Measurements from ENCODE around the gene ZNRF2. TPM values are rescaled to one million over a fixed set of nuclear protein-coding genes. Genes with fewer than 3 reads are reported as not detected.

ZNRF2 gene
- polyA plus RNA-seq, 1 experiment, result 1.6 TPM

DNA sequence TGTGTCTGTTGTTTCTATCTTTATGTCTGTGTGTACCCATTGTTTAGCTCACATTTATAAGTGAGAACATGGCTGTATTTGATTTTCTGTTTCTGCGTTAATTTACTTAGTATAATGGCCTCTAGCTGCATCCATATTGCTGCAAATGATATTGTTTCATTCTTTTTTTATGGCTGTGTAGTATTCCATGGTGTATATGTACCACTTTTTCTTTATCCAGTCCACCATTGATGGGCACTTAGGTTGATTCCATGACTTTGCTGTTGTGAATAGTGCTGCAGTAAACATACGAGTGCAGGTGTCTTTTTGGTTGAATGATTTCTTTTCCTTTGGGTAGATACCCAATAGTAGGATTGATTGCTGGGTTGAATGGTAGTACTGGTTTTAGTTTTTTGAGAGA, 48.2 kb downstream of the ZNRF2 start:
- no peak overlapping the region for H3K4me3 ChIP-seq (ENCODE audit: low read depth, low read length)
- ChIA-PET CTCF (no interaction called here), POLR2A (no interaction called here)
- no peaks in the 10 kb centered on the region for H3K36me3 ChIP-seq (ENCODE audit: control insufficient read depth, insufficient read depth, low read length)
- TF ChIP-seq, protein P1, sequence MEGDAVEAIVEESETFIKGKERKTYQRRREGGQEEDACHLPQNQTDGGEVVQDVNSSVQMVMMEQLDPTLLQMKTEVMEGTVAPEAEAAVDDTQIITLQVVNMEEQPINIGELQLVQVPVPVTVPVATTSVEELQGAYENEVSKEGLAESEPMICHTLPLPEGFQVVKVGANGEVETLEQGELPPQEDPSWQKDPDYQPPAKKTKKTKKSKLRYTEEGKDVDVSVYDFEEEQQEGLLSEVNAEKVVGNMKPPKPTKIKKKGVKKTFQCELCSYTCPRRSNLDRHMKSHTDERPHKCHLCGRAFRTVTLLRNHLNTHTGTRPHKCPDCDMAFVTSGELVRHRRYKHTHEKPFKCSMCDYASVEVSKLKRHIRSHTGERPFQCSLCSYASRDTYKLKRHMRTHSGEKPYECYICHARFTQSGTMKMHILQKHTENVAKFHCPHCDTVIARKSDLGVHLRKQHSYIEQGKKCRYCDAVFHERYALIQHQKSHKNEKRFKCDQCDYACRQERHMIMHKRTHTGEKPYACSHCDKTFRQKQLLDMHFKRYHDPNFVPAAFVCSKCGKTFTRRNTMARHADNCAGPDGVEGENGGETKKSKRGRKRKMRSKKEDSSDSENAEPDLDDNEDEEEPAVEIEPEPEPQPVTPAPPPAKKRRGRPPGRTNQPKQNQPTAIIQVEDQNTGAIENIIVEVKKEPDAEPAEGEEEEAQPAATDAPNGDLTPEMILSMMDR (IDR thresholded peaks at IDR 0.05; ENCODE audit: insufficient read depth, low read depth, low read length), result no peak
- no peaks in the 10 kb centered on the region for H3K27me3 ChIP-seq (ENCODE audit: control insufficient read depth, insufficient read depth, low read length)
- no peak for DNase-seq (ENCODE audit: low read depth)

DNA sequence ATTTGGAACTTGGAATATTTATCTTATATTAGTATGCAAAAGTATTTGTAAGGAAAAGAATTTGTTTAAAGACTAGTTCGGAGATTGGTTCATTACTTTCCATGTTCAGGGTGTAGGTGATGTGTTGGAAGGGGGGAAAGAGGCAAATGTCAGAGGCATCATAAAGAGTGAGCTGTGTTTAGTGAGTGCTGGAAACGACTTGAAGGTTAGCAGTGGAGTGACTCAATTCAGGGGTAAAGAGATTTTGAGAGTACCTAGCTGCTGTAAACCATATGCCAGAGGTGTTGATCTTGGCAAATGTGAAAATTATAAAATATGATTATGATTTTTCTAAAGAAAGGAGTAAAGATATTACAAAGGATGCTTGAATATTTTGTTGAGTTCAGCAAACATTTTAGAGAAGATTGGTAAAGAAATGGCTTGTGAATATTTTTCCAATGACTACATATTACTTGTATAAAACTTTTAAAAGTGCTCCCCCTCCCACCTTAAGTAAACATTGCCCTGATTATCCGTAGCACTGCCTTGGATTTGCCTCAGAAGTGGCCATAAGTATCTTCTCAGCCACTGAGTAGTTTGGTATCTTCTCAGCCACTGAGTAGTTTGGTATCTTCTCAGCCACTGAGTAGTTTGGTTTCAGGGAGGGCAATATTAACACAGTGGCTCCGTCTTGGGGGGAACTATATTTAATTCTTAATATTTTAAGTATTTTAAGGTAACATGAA, 51.5 kb downstream of the ZNRF2 start:
- TF ChIP-seq, protein P1 (IDR thresholded peaks at IDR 0.05; ENCODE audit: insufficient read depth, low read depth, low read length), result no peak
- DNase-seq (ENCODE audit: low read depth), result no peak
- POLR2A ChIA-PET, result no interaction called here

DNA sequence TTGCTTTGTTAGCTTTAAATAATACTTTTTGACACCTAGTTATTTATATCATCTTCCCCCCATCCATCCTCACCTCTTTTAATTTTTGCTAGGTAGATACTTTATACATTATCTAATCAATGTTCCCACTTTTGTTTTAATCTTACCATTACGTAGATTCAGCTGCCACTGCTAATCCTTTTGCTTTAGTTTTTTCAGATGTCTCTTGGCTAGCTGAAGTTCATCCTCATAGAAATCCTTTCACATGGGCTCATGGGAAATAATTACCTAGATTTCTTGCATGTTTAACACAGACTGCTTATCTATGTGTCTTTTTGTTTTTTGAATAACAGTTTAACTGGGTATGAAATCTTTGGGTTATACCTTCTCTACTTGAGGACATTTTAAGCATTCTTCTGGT, 60.1 kb downstream of the ZNRF2 start:
- POLR2A ChIA-PET, result interaction anchor here (0.5 kb wide), 1 partner anchor 112 kb away, joined by 7 read pairs; no protein-coding TSS in a partner anchor
- TF ChIP-seq, protein P1 (IDR thresholded peaks at IDR 0.05; ENCODE audit: insufficient read depth, low read depth, low read length), result no peak
- H3K27me3 ChIP-seq (ENCODE audit: control insufficient read depth, insufficient read depth, low read length), result no peaks in the 10 kb centered on the region
- H3K4me3 ChIP-seq (ENCODE audit: low read depth, low read length), result no peak overlapping the region
- CTCF ChIA-PET, result no interaction called here
- DNase-seq (ENCODE audit: low read depth), result no peak
- H3K36me3 ChIP-seq (ENCODE audit: control insufficient read depth, insufficient read depth, low read length), result no peaks in the 10 kb centered on the region

More for the DNA sequence above, 51.5 kb downstream of the ZNRF2 start:
- CTCF ChIA-PET, result interaction anchor here (0.6 to 1.5 kb wide), 3 partner anchors 14 to 34 kb away, joined by 3 to 8 read pairs (median 3); no protein-coding TSS in a partner anchor
- no peaks in the 10 kb centered on the region for H3K36me3 ChIP-seq (ENCODE audit: control insufficient read depth, insufficient read depth, low read length)
- no peak overlapping the region for H3K4me3 ChIP-seq (ENCODE audit: low read depth, low read length)
- no peaks in the 10 kb centered on the region for H3K27me3 ChIP-seq (ENCODE audit: control insufficient read depth, insufficient read depth, low read length)

DNA sequence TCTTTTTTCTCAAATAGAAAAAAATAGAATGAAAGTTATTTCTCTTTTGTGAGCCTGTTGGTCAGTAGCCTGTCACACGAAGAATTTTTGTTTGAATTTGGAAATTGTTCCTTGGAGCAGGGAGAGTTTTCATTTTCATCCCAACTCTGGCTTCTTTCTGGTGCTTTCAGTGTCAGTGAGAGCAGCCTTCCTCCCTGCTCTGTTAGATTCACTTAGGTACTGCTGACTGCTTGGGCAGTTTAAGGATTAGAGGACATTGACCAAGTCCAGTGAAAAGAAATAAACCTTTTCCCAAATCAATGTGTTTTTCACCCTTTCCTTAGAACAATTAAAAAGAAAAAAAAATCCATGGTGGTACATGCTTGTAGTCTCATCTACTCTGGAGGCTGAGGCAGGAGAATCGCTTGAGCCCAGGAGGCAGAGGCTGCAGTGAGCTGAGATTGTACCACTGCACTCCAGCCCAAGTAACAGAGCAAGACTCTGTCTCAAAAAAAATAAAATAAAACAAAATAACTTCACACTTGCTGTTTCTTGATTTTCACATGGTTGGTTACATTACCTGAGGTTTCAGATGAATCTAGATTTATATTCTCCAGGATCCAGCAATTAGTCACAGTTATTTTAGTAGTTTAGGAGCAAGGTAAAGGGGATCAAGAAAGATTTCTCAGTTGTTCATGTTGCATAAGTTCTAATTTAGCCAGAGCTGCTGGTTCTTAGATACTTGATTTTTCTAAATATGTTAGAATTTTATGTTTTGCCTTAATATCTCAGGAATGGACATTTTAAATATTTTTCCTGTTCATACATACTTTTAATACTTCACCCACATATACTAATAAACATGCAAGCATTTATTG, 63.1 kb downstream of the ZNRF2 start:
- no peak for DNase-seq (ENCODE audit: low read depth)
- Histone ChIP-seq H3K4me3 (ENCODE audit: low read depth, low read length) (no peak overlapping the region), H3K36me3 (ENCODE audit: control insufficient read depth, insufficient read depth, low read length) (no peaks in the 10 kb centered on the region), H3K27me3 (ENCODE audit: control insufficient read depth, insufficient read depth, low read length) (no peaks in the 10 kb centered on the region)
- CTCF ChIA-PET, result no interaction called here
- TF ChIP-seq, protein P1 (IDR thresholded peaks at IDR 0.05; ENCODE audit: insufficient read depth, low read depth, low read length), result no peak
- POLR2A ChIA-PET, result interaction anchor here (0.6 kb wide), 1 partner anchor 17 kb away, joined by 13 read pairs; no protein-coding TSS in a partner anchor

DNA sequence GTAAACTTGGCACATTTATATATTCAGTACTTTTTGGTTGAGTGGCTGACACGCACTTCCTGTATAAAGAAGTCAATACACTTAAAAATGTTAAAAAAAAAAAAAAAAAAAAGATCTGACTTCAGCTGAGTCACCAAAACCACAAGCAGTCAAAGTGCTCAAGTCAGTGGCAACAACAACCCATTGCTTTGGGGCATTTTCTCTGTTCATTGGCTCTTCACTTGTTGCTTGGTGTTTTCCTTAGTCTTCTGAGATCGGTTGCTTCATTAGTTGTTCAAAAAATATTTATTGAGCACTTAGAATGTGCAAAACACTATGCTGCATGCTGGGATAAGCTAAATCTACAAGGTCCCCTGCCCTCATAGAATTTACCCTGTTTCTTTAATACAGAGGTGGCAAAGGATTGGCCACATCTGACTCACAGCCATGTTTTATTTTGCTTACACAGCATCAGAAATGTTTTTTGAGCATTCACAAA, 63.7 kb downstream of the ZNRF2 start:
- CTCF ChIA-PET, result no interaction called here
- no peaks in the 10 kb centered on the region for H3K36me3 ChIP-seq (ENCODE audit: control insufficient read depth, insufficient read depth, low read length)
- POLR2A ChIA-PET, result no interaction called here
- DNase-seq (ENCODE audit: low read depth), result peak; percentile 92
- TF ChIP-seq, protein P1 (IDR thresholded peaks at IDR 0.05; ENCODE audit: insufficient read depth, low read depth, low read length), result no peak
- H3K4me3 ChIP-seq (ENCODE audit: low read depth, low read length), result no peak overlapping the region
- no peaks in the 10 kb centered on the region for H3K27me3 ChIP-seq (ENCODE audit: control insufficient read depth, insufficient read depth, low read length)
